Mesenchymal stem cell (in vitro differentiated cells and primary cell): Measurements from ENCODE around the gene CXXC1.
"Not testable (repeated sequence)": the region's sequence is repeated elsewhere in the genome, so short reads cannot be mapped to it uniquely, and the experiment has no call there.

Experiments
- DNase-seq: peaks from one replicate; pipeline ENCODE4 v3.0.0-alpha.2; 2013
- H2AFZ ChIP-seq: one replicate; pipeline ENCODE4 v1.6.1; 2013; ENCODE audit warnings: low read depth, mild to moderate bottlenecking, control low read depth, inconsistent platforms, low read length, moderate library complexity
- H2AK5ac ChIP-seq: 2 replicates; pipeline ENCODE4 v1.6.1; 2013; ENCODE audit warnings: low read length, moderate library complexity, mild to moderate bottlenecking, inconsistent platforms; ENCODE audit not compliant: severe bottlenecking
- H2BK120ac ChIP-seq: one replicate; pipeline ENCODE4 v1.6.1; 2013; ENCODE audit warnings: low read depth, mild to moderate bottlenecking, inconsistent platforms, low read length, moderate library complexity
- H2BK12ac ChIP-seq, 2 experiments: one replicate each; pipeline ENCODE4 v1.6.1; 2013; ENCODE audit warnings: inconsistent platforms in 2 of 2, low read length in 2 of 2, mild to moderate bottlenecking in 2 of 2, moderate library complexity in 2 of 2, control low read depth in 1 of 2
- H2BK15ac ChIP-seq: one replicate; pipeline ENCODE4 v1.6.1; 2013; ENCODE audit warnings: mild to moderate bottlenecking, low read depth, inconsistent platforms; ENCODE audit not compliant: poor library complexity, severe bottlenecking
- H2BK5ac ChIP-seq: 2 replicates; pipeline ENCODE4 v1.6.1; 2013; ENCODE audit warnings: low read depth, mild to moderate bottlenecking, low read length, control low read depth, inconsistent platforms; ENCODE audit not compliant: poor library complexity, severe bottlenecking
- H3K14ac ChIP-seq, 2 experiments: one replicate each; pipeline ENCODE4 v1.6.1; 2013; ENCODE audit warnings: inconsistent platforms in 2 of 2, low read length in 2 of 2, control low read depth in 1 of 2, mild to moderate bottlenecking in 1 of 2, moderate library complexity in 1 of 2
- H3K18ac ChIP-seq, 2 experiments: one replicate each; pipeline ENCODE4 v1.6.1; 2013; ENCODE audit warnings: inconsistent platforms in 2 of 2, low read length in 2 of 2, control low read depth in 1 of 2, low read depth in 1 of 2, mild to moderate bottlenecking in 1 of 2
- H3K23ac ChIP-seq, 2 experiments: one replicate each; pipeline ENCODE4 v1.6.1; 2013; ENCODE audit warnings: inconsistent platforms in 2 of 2, low read length in 2 of 2, mild to moderate bottlenecking in 2 of 2, moderate library complexity in 2 of 2, control low read depth in 1 of 2
- H3K27ac ChIP-seq: 2 replicates; pipeline ENCODE4 v1.5.1; 2013; ENCODE audit warnings: mild to moderate bottlenecking, moderate library complexity, low read length, control low read depth, inconsistent platforms; ENCODE audit not compliant: poor library complexity, severe bottlenecking
- H3K27me3 ChIP-seq, 2 experiments: 2 replicates each; pipeline versions ENCODE4 v1.6.1 to v1.7.0; 2013; ENCODE audit warnings: low read length in 2 of 2, mild to moderate bottlenecking in 2 of 2, moderate library complexity in 2 of 2, control low read depth in 1 of 2, inconsistent platforms in 1 of 2; ENCODE audit not compliant: control insufficient read depth in 1 of 2, insufficient read depth in 1 of 2
- H3K36me3 ChIP-seq, 2 experiments: 2 replicates each; pipeline versions ENCODE4 v1.6.1 to v1.7.0; 2013; ENCODE audit warnings: low read length in 2 of 2, control low read depth in 1 of 2, inconsistent platforms in 1 of 2, low read depth in 1 of 2, mild to moderate bottlenecking in 1 of 2; ENCODE audit not compliant: insufficient read depth in 2 of 2, control insufficient read depth in 1 of 2
- H3K4ac ChIP-seq, 2 experiments: one replicate each; pipeline ENCODE4 v1.6.1; 2013; ENCODE audit warnings: inconsistent platforms in 2 of 2, low read length in 2 of 2, mild to moderate bottlenecking in 2 of 2, moderate library complexity in 2 of 2, control low read depth in 1 of 2, low read depth in 1 of 2
- H3K4me1 ChIP-seq: 2 replicates; pipeline ENCODE4 v1.6.1; 2013; ENCODE audit warnings: low read depth, low read length, control low read depth; ENCODE audit not compliant: control insufficient read depth, insufficient read depth
- H3K4me2 ChIP-seq: 2 replicates; pipeline ENCODE4 v1.6.1; 2013; ENCODE audit warnings: low read length, mild to moderate bottlenecking, inconsistent platforms; ENCODE audit not compliant: poor library complexity, severe bottlenecking
- H3K4me3 ChIP-seq, 2 experiments: 2 replicates each; pipeline versions ENCODE4 v1.5.1 to v1.7.0; 2013; ENCODE audit warnings: low read length in 2 of 2, mild to moderate bottlenecking in 2 of 2, control low read depth in 1 of 2, low read depth in 1 of 2; ENCODE audit not compliant: insufficient read depth in 1 of 2
- H3K79me1 ChIP-seq: replicated peaks from 2 replicates; pipeline ENCODE4 v1.6.1; 2013; ENCODE audit warnings: mild to moderate bottlenecking, control low read depth, low read length, inconsistent platforms; ENCODE audit not compliant: poor library complexity, severe bottlenecking
- H3K9ac ChIP-seq: 2 replicates; pipeline ENCODE4 v1.7.0; 2013; ENCODE audit warnings: mild to moderate bottlenecking, low read length, moderate library complexity
- H3K9me3 ChIP-seq: 2 replicates; pipeline ENCODE4 v1.7.0; 2013; ENCODE audit warnings: mild to moderate bottlenecking, low read length; ENCODE audit not compliant: control insufficient read depth
- H4K8ac ChIP-seq: one replicate; pipeline ENCODE4 v1.6.1; 2013; ENCODE audit warnings: inconsistent platforms, mild to moderate bottlenecking, low read length, moderate library complexity
- H4K91ac ChIP-seq: one replicate; pipeline ENCODE4 v1.6.1; 2013; ENCODE audit warnings: mild to moderate bottlenecking, low read length, inconsistent platforms
- WGBS: methylation state at CpG from one replicate; pipeline ENCODE4 v1.1.7; 2013; ENCODE audit warnings: mixed read lengths; 5-methylcytosine and 5-hydroxymethylcytosine counted together

Gene CXXC1

DNA sequence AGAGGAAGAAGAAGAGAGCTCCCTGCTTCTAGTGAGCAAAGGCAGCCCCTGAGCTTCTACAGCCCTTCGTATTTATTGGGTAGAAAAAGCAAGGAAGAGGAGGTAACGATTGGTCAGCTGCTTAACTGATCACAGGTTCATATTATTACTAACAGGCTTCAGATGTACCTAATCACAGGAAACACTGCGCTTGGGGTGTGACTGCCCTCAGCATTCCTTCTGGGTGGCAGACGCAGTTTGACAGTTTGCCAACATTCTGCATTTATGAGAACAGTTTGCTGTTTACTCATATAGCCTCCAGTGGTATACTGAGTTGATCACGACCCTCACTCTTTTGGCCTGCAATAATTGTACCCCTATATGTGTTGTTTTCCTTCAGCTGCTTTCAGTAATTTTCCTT is 21.4 kb upstream of the CXXC1 start:
- H2AK5ac ChIP-seq, H2BK5ac ChIP-seq, H3K9me3 ChIP-seq, DNase-seq, H3K14ac ChIP-seq, H3K23ac ChIP-seq, H3K27ac ChIP-seq, H3K4me2 ChIP-seq, H3K4ac ChIP-seq, H2AFZ ChIP-seq, H2BK15ac ChIP-seq, H4K91ac ChIP-seq, H4K8ac ChIP-seq, H3K18ac ChIP-seq, H3K36me3 ChIP-seq, H2BK120ac ChIP-seq, H3K4me3 ChIP-seq, H2BK12ac ChIP-seq, H3K4me1 ChIP-seq, H3K79me1 ChIP-seq: not testable (repeated sequence)
- peaks cover 0 to 11% of the 10 kb centered on the region in 2 experiments for H3K27me3 ChIP-seq
- H3K9ac ChIP-seq = peak overlapping the region; percentile 88
- 95% methylated on average over 3 of the region's 5 CpGs for WGBS

DNA sequence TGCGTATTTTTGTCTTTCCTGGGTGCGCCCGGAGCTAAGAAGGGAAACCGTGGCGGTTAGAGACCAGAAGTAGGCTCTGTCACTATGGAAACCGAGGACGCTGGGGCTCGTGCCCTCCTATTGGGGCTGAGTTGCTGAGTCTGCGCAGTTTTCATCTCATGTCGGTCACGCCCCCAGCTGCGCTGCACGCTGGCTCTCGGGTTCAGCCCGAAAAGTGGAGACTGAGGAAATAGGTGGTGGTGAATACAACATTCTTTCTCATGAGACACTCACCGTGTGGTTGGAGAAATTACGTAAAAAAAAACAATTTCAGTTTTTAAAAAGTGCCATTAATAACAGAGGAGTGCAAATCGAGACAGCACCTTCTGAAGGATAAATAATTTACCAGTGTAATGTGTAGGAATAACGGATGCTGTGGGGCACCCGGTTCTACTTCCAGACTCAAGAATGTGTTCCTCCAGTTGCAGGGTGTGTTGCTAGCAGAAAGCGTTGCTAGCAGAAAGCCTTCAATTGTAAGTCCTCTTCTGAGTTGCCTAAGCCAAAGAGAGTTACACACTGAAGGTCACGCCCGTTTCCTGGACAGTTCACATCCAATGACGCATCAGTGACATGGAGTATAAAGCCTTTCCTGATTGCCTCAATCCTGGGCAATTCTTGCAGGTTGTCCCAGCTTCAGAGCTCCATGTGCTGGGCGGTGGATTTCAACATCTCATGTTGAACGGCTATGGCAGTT is 20.4 kb upstream of the CXXC1 start:
- no peaks in the 10 kb centered on the region for H3K79me1 ChIP-seq
- H3K4me3 ChIP-seq = peak overlapping the region; percentile 37 to 83
- no peak overlapping the region for H2AK5ac ChIP-seq
- WGBS = 52% methylated on average over 26 of the region's 26 CpGs
- no peak overlapping the region for H3K4ac ChIP-seq
- peak overlapping the region; percentile 37 for H3K4me2 ChIP-seq
- H3K9ac ChIP-seq = peak overlapping the region; percentile 88
- DNase-seq = peak; percentile 59
- H2BK12ac ChIP-seq = no peak overlapping the region
- H3K18ac ChIP-seq = no peak overlapping the region
- no peak overlapping the region for H4K91ac ChIP-seq
- peaks cover 0 to 12% of the 10 kb centered on the region in 2 experiments for H3K27me3 ChIP-seq
- no peak overlapping the region for H4K8ac ChIP-seq
- peaks cover 3% of the 10 kb centered on the region for H3K9me3 ChIP-seq
- H3K27ac ChIP-seq = no peak overlapping the region
- no peak overlapping the region for H3K14ac ChIP-seq
- H2BK5ac ChIP-seq = no peak overlapping the region
- no peak overlapping the region for H2AFZ ChIP-seq
- no peaks in the 10 kb centered on the region for H3K36me3 ChIP-seq
- no peaks in the 10 kb centered on the region for H3K4me1 ChIP-seq
- no peak overlapping the region for H3K23ac ChIP-seq
- no peak overlapping the region for H2BK15ac ChIP-seq
- H2BK120ac ChIP-seq = no peak overlapping the region

GRCh38 chr18:50307400-50307737 is 19.9 kb upstream of the CXXC1 start:
- no peak overlapping the region for H3K27ac ChIP-seq
- no peak overlapping the region for H2BK12ac ChIP-seq
- H3K36me3 ChIP-seq = no peaks in the 10 kb centered on the region
- no peak overlapping the region for H2BK15ac ChIP-seq
- no peak overlapping the region for H3K18ac ChIP-seq
- H4K91ac ChIP-seq = no peak overlapping the region
- H2BK5ac ChIP-seq = no peak overlapping the region
- peaks cover 3% of the 10 kb centered on the region for H3K9me3 ChIP-seq
- no peak overlapping the region for H2AK5ac ChIP-seq
- peaks cover 0 to 15% of the 10 kb centered on the region in 2 experiments for H3K27me3 ChIP-seq
- no peak overlapping the region for H3K23ac ChIP-seq
- no peak overlapping the region for H3K4ac ChIP-seq
- H3K4me1 ChIP-seq = no peaks in the 10 kb centered on the region
- H2AFZ ChIP-seq = no peak overlapping the region
- WGBS = 42% methylated on average over 8 of the region's 8 CpGs
- DNase-seq = no peak
- H3K9ac ChIP-seq = peak overlapping the region; percentile 88
- no peak overlapping the region for H2BK120ac ChIP-seq
- H4K8ac ChIP-seq = no peak overlapping the region
- no peak overlapping the region for H3K14ac ChIP-seq
- H3K79me1 ChIP-seq = no peaks in the 10 kb centered on the region
- H3K4me2 ChIP-seq = peak overlapping the region; percentile 37
- H3K4me3 ChIP-seq = peak overlapping the region; percentile 37 to 83

- H2BK12ac ChIP-seq = no peak overlapping the region
- H3K23ac ChIP-seq = no peak overlapping the region
- H4K91ac ChIP-seq = no peak overlapping the region
- no peaks in the 10 kb centered on the region for H3K79me1 ChIP-seq
- no peak overlapping the region for H2AK5ac ChIP-seq
- 65% methylated on average over 5 of the region's 8 CpGs for WGBS
- H3K27me3 ChIP-seq = peaks cover 0 to 17% of the 10 kb centered on the region in 2 experiments
- H3K36me3 ChIP-seq = no peaks in the 10 kb centered on the region
- no peak overlapping the region for H2BK120ac ChIP-seq
- H3K27ac ChIP-seq = no peak overlapping the region
- H3K9me3 ChIP-seq = peaks cover 3% of the 10 kb centered on the region
- H3K4ac ChIP-seq = no peak overlapping the region
- H2AFZ ChIP-seq = no peak overlapping the region
- H2BK5ac ChIP-seq = no peak overlapping the region
- DNase-seq = no peak
- H3K9ac ChIP-seq = peak overlapping the region; percentile 88
- no peak overlapping the region for H4K8ac ChIP-seq
- H3K4me2 ChIP-seq = no peak overlapping the region
- no peak overlapping the region for H2BK15ac ChIP-seq
- H3K4me3 ChIP-seq = peak overlapping the region in 1 of 2 experiments; percentile 83
- no peak overlapping the region for H3K14ac ChIP-seq
- H3K18ac ChIP-seq = no peak overlapping the region
- H3K4me1 ChIP-seq = no peaks in the 10 kb centered on the region
Observed at GRCh38 chr18:50306944-50307343, 19.5 kb upstream of the CXXC1 start.
